MG63 (cell line): ENCODE data around the gene JMJD1C. TPM values are rescaled to one million over a fixed set of nuclear protein-coding genes. Genes with fewer than 3 reads are reported as not detected.

ENCODE experiments used
- DNase-seq: peaks from one replicate; pipeline ENCODE4 v3.0.0-alpha.2; 2020
- H3K27me3 ChIP-seq: fragments of 250-450 bp; sonication (Bioruptor Pico); 2 replicates; pipeline ENCODE4 v1.5.1; 2020; ENCODE audit warnings: mild to moderate bottlenecking, moderate library complexity
- H3K36me3 ChIP-seq: fragments of 250-450 bp; sonication (Bioruptor Pico); 2 replicates; pipeline ENCODE4 v1.5.1; 2020; ENCODE audit warnings: mild to moderate bottlenecking, moderate library complexity
- H3K4me3 ChIP-seq: fragments of 250-450 bp; sonication (Bioruptor Pico); 2 replicates; pipeline ENCODE4 v1.5.1; 2020; ENCODE audit warnings: mild to moderate bottlenecking, moderate library complexity
- H3K9me3 ChIP-seq: fragments of 250-450 bp; sonication (Bioruptor Pico); 2 replicates; pipeline ENCODE4 v1.5.1; 2020; ENCODE audit warnings: mild to moderate bottlenecking, moderate library complexity
- total RNA-seq: library from RNA; depleted of rRNA; stranded (reverse); fragments of >200 nt; shearing (Covaris generic); gene quantifications from 2 replicates; pipeline ENCODE4 v1.2.3, GENCODE V29; 2014; ENCODE audit warnings: low replicate concordance

The JMJD1C gene
- total RNA-seq, 1 experiment from 2014 or later: 14.1 TPM

GRCh38 chr10:63457594-63457993, 8.2 kb downstream of the JMJD1C start:
- DNase-seq: no peak
- H3K36me3 ChIP-seq: no peaks in the 10 kb centered on the region; the same call in 1 of the 2 replicates
- H3K4me3 ChIP-seq: no peak overlapping the region
- H3K9me3 ChIP-seq: no peaks in the 10 kb centered on the region
- H3K27me3 ChIP-seq: no peaks in the 10 kb centered on the region

- Histone ChIP-seq H3K9me3 (no peaks in the 10 kb centered on the region), H3K27me3 (no peaks in the 10 kb centered on the region), H3K36me3 (no peaks in the 10 kb centered on the region; the same call in 1 of the 2 replicates), H3K4me3 (no peak overlapping the region)
- no peak for DNase-seq
Observed at GRCh38 chr10:63456437-63457210, 9.2 kb downstream of the JMJD1C start.

- no peaks in the 10 kb centered on the region for H3K27me3 ChIP-seq
- no peak overlapping the region for H3K4me3 ChIP-seq
- no peaks in the 10 kb centered on the region for H3K9me3 ChIP-seq
- H3K36me3 ChIP-seq: no peaks in the 10 kb centered on the region; the same call in 1 of the 2 replicates
- no peak for DNase-seq
Observed at GRCh38 chr10:63455507-63455906, 10.3 kb downstream of the JMJD1C start.

- no peaks in the 10 kb centered on the region for H3K9me3 ChIP-seq
- no peaks in the 10 kb centered on the region for H3K27me3 ChIP-seq
- H3K4me3 ChIP-seq: no peak overlapping the region
- no peaks in the 10 kb centered on the region; the same call in 1 of the 2 replicates for H3K36me3 ChIP-seq
- no peak for DNase-seq
Observed at GRCh38 chr10:63454631-63455030, 11.1 kb downstream of the JMJD1C start.

- Histone ChIP-seq H3K27me3 (no peaks in the 10 kb centered on the region), H3K4me3 (no peak overlapping the region), H3K9me3 (no peaks in the 10 kb centered on the region), H3K36me3 (no peaks in the 10 kb centered on the region; the same call in 1 of the 2 replicates)
- DNase-seq: no peak
Observed at GRCh38 chr10:63452524-63452923, 13.3 kb downstream of the JMJD1C start.

- Histone ChIP-seq H3K4me3 (no peak overlapping the region), H3K27me3 (no peaks in the 10 kb centered on the region), H3K36me3 (no peaks in the 10 kb centered on the region), H3K9me3 (no peaks in the 10 kb centered on the region)
- DNase-seq: no peak
Observed at GRCh38 chr10:63446716-63447440, 18.9 kb downstream of the JMJD1C start.

GRCh38 chr10:63441404-63441803, 24.4 kb downstream of the JMJD1C start:
- Histone ChIP-seq H3K36me3 (no peaks in the 10 kb centered on the region), H3K27me3 (no peaks in the 10 kb centered on the region), H3K4me3 (no peak overlapping the region), H3K9me3 (no peaks in the 10 kb centered on the region)
- DNase-seq: no peak

- DNase-seq: no peak
- no peaks in the 10 kb centered on the region for H3K36me3 ChIP-seq
- no peaks in the 10 kb centered on the region for H3K9me3 ChIP-seq
- H3K27me3 ChIP-seq: no peaks in the 10 kb centered on the region
- H3K4me3 ChIP-seq: no peak overlapping the region
Observed at GRCh38 chr10:63439607-63440006, 26.2 kb downstream of the JMJD1C start.

- H3K4me3 ChIP-seq: no peak overlapping the region
- H3K27me3 ChIP-seq: no peaks in the 10 kb centered on the region
- no peak for DNase-seq
- H3K9me3 ChIP-seq: no peaks in the 10 kb centered on the region
- H3K36me3 ChIP-seq: no peaks in the 10 kb centered on the region
Observed at GRCh38 chr10:63438506-63439498, 27.0 kb downstream of the JMJD1C start.

GRCh38 chr10:63437116-63437949, 28.4 kb downstream of the JMJD1C start:
- no peaks in the 10 kb centered on the region for H3K27me3 ChIP-seq
- H3K36me3 ChIP-seq: no peaks in the 10 kb centered on the region
- no peaks in the 10 kb centered on the region for H3K9me3 ChIP-seq
- H3K4me3 ChIP-seq: no peak overlapping the region
- DNase-seq: no peak

- no peaks in the 10 kb centered on the region for H3K27me3 ChIP-seq
- DNase-seq: no peak
- no peaks in the 10 kb centered on the region for H3K9me3 ChIP-seq
- H3K4me3 ChIP-seq: no peak overlapping the region
- H3K36me3 ChIP-seq: no peaks in the 10 kb centered on the region
Observed at GRCh38 chr10:63436225-63436624, 29.6 kb downstream of the JMJD1C start.

GRCh38 chr10:63434866-63435854, 30.6 kb downstream of the JMJD1C start:
- Histone ChIP-seq H3K9me3 (no peaks in the 10 kb centered on the region), H3K36me3 (no peaks in the 10 kb centered on the region; the same call in 1 of the 2 replicates), H3K27me3 (no peaks in the 10 kb centered on the region), H3K4me3 (no peak overlapping the region)
- no peak for DNase-seq

GRCh38 chr10:63431962-63432797, 33.6 kb downstream of the JMJD1C start:
- H3K27me3 ChIP-seq: no peaks in the 10 kb centered on the region
- no peaks in the 10 kb centered on the region for H3K9me3 ChIP-seq
- H3K4me3 ChIP-seq: no peak overlapping the region
- no peak for DNase-seq
- no peaks in the 10 kb centered on the region; the same call in 1 of the 2 replicates for H3K36me3 ChIP-seq

GRCh38 chr10:63430999-63431356, 34.8 kb downstream of the JMJD1C start:
- DNase-seq: no peak

More at GRCh38 chr10:63430999-63431356, 34.8 kb downstream of the JMJD1C start:
- Histone ChIP-seq H3K4me3 (no peak overlapping the region), H3K27me3 (no peaks in the 10 kb centered on the region), H3K36me3 (no peaks in the 10 kb centered on the region; the same call in 1 of the 2 replicates), H3K9me3 (no peaks in the 10 kb centered on the region)
